Suprapubic skin (tissue), 4 donors: ENCODE data around the gene PRSS16. TPM values are rescaled to one million over a fixed set of nuclear protein-coding genes. Genes with fewer than 3 reads are reported as not detected.
"Not testable (repeated sequence)": the region's sequence is repeated elsewhere in the genome, so short reads cannot be mapped to it uniquely, and the experiment has no call there.

ENCODE experiments used
- DNase-seq, 2 donors: peaks; one replicate each; pipeline ENCODE4 v3.0.0-alpha.2; 2019; ENCODE audit warnings: low spot score in 2 of 2
- H3K27ac ChIP-seq: fragments of 200-600 bp; sonication (generic); one replicate; pipeline ENCODE4 v1.5.1; 2019
- H3K27me3 ChIP-seq: fragments of 200-600 bp; sonication (generic); one replicate; pipeline ENCODE4 v1.5.1; 2019
- H3K36me3 ChIP-seq: fragments of 200-600 bp; sonication (generic); one replicate; pipeline ENCODE4 v1.5.1; 2019
- H3K4me1 ChIP-seq: fragments of 200-600 bp; sonication (generic); one replicate; pipeline ENCODE4 v1.5.1; 2019
- H3K4me3 ChIP-seq: fragments of 200-600 bp; sonication (generic); one replicate; pipeline ENCODE4 v1.5.1; 2019; ENCODE audit warnings: mild to moderate bottlenecking
- H3K9me3 ChIP-seq: fragments of 200-600 bp; sonication (generic); one replicate; pipeline ENCODE4 v1.5.1; 2019
- EP300 ChIP-seq: sonication (generic); formaldehyde crosslinking; IDR thresholded peaks from one replicate; pipeline ENCODE4 v1.6.1; 2017; ENCODE audit warnings: antibody characterized with exemption
- POLR2A ChIP-seq, 2 donors: fragments of 450-650 bp; IDR thresholded peaks; one replicate each; pipeline ENCODE4 v1.6.1; 2017; ENCODE audit warnings: antibody characterized with exemption in 2 of 2, mild to moderate bottlenecking in 2 of 2, moderate library complexity in 2 of 2
- POLR2AphosphoS5 ChIP-seq, 3 donors: sonication (generic); formaldehyde crosslinking; IDR thresholded peaks; one replicate each; pipeline ENCODE4 v1.6.1; 2017; ENCODE audit warnings: antibody characterized with exemption in 3 of 3
- WGBS: methylation state at CpG from one replicate; pipeline ENCODE4 v1.1.5; 2018; 5-methylcytosine and 5-hydroxymethylcytosine counted together
- total RNA-seq, 4 donors: library from RNA; depleted of rRNA; stranded (reverse); fragments of >200 nt; gene quantifications; one replicate each; pipeline ENCODE4 v1.1.0, GENCODE V29; 2016
- TF ChIP-seq, protein P1 (sequence below), 2 donors: fragments of 200-600 bp in 1 of 2; fragments of 450-650 bp in 1 of 2; sonication (generic) in 1 of 2; IDR thresholded peaks; one replicate each; pipeline ENCODE4 v1.5.1; 2016 to 2019; ENCODE audit warnings: antibody characterized with exemption in 2 of 2, mild to moderate bottlenecking in 1 of 2, moderate library complexity in 1 of 2

PRSS16 gene
- total RNA-seq, 4 donors from 2014 or later = 7.7 to 17.1 (median 13.8) TPM

DNA sequence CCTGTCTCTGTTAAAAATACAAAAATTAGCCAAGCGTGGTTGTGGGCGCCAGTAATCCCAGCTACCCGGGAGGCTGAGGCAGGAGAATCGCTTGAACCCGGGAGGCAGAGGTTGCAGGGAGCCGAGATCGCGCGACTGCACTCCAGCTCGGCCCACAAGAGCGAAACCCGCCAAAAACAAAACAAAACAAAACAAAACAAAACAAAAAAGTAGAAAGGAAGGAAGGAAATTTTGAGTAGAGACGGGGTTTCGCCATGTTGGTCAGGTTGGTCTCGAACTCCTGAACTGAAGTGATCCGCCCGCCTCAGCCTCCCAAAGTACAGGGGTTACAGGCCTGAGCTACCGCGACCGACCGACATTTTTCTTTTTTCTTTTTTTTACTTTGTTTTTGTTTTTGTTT lies 30.6 kb upstream of the PRSS16 start:
- DNase-seq = no peak
- H3K9me3 ChIP-seq = no peaks in the 10 kb centered on the region
- TF ChIP-seq POLR2A (IDR thresholded peaks at IDR 0.05) = no peak
- no peak for TF ChIP-seq EP300
- TF ChIP-seq POLR2AphosphoS5 (IDR thresholded peaks at IDR 0.05) = no peak
- TF ChIP-seq, protein P1, sequence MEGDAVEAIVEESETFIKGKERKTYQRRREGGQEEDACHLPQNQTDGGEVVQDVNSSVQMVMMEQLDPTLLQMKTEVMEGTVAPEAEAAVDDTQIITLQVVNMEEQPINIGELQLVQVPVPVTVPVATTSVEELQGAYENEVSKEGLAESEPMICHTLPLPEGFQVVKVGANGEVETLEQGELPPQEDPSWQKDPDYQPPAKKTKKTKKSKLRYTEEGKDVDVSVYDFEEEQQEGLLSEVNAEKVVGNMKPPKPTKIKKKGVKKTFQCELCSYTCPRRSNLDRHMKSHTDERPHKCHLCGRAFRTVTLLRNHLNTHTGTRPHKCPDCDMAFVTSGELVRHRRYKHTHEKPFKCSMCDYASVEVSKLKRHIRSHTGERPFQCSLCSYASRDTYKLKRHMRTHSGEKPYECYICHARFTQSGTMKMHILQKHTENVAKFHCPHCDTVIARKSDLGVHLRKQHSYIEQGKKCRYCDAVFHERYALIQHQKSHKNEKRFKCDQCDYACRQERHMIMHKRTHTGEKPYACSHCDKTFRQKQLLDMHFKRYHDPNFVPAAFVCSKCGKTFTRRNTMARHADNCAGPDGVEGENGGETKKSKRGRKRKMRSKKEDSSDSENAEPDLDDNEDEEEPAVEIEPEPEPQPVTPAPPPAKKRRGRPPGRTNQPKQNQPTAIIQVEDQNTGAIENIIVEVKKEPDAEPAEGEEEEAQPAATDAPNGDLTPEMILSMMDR (IDR thresholded peaks at IDR 0.05) = no peak
- H3K27me3 ChIP-seq = peaks cover 41% of the 10 kb centered on the region
- H3K27ac ChIP-seq = no peak overlapping the region
- H3K36me3 ChIP-seq = no peaks in the 10 kb centered on the region
- 96% methylated on average over 21 of the region's 21 CpGs for WGBS
- no peak overlapping the region for H3K4me3 ChIP-seq
- no peaks in the 10 kb centered on the region for H3K4me1 ChIP-seq

GRCh38 chr6:27222971-27223370 lies 24.5 kb upstream of the PRSS16 start:
- not testable (repeated sequence) for H3K9me3 ChIP-seq, H3K4me3 ChIP-seq, DNase-seq, H3K4me1 ChIP-seq, H3K36me3 ChIP-seq, H3K27ac ChIP-seq
- H3K27me3 ChIP-seq = peaks cover 39% of the 10 kb centered on the region
- 94% methylated on average over 15 of the region's 15 CpGs for WGBS

DNA sequence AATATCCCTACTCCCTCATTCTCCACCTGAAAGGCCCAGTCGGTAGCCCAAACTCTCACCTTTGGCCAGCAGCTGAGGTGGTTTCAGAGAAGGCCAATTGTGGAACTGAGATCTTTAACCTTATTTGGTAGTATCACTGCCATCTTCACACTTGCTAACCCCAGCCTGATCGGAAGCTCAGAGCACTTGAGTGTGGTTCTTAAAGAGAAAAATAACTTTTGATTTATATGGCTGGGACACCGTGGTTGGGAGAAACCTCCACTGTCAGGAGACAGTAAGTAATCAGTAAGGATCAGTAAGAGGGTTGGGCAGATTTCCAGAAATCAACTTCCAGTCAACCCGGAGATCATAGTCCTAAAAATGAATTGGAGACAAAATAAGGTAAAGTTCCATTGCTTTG lies 22.8 kb upstream of the PRSS16 start:
- no peak overlapping the region for H3K4me3 ChIP-seq
- no peaks in the 10 kb centered on the region for H3K4me1 ChIP-seq
- no peak overlapping the region for H3K27ac ChIP-seq
- H3K27me3 ChIP-seq = peaks cover 53% of the 10 kb centered on the region
- 54% methylated on average over 4 of the region's 4 CpGs for WGBS
- no peaks in the 10 kb centered on the region for H3K36me3 ChIP-seq
- no peaks in the 10 kb centered on the region for H3K9me3 ChIP-seq
- TF ChIP-seq EP300 = no peak
- no peak for TF ChIP-seq POLR2A (IDR thresholded peaks at IDR 0.05)
- no peak for TF ChIP-seq POLR2AphosphoS5 (IDR thresholded peaks at IDR 0.05)
- TF ChIP-seq, protein P1 (IDR thresholded peaks at IDR 0.05) = no peak
- DNase-seq = no peak

GRCh38 chr6:27228963-27229477 lies 18.5 kb upstream of the PRSS16 start:
- no peak for DNase-seq
- Histone ChIP-seq H3K4me3 (no peak overlapping the region), H3K36me3 (no peaks in the 10 kb centered on the region), H3K27ac (no peak overlapping the region), H3K4me1 (no peaks in the 10 kb centered on the region), H3K9me3 (no peaks in the 10 kb centered on the region), H3K27me3 (peaks cover 79% of the 10 kb centered on the region)
- TF ChIP-seq, protein P1 (IDR thresholded peaks at IDR 0.05) = no peak
- TF ChIP-seq POLR2AphosphoS5 (IDR thresholded peaks at IDR 0.05) = no peak
- no peak for TF ChIP-seq POLR2A (IDR thresholded peaks at IDR 0.05)
- no peak for TF ChIP-seq EP300
- WGBS = 40% methylated on average over 5 of the region's 5 CpGs

- WGBS = 22% methylated on average over 7 of the region's 7 CpGs
- H3K27me3 ChIP-seq = peaks cover 85% of the 10 kb centered on the region
- H3K4me3 ChIP-seq = no peak overlapping the region
- TF ChIP-seq POLR2A (IDR thresholded peaks at IDR 0.05) (no peak), EP300 (no peak), POLR2AphosphoS5 (IDR thresholded peaks at IDR 0.05) (no peak)
- TF ChIP-seq, protein P1 (IDR thresholded peaks at IDR 0.05) = no peak
- DNase-seq = no peak
- no peaks in the 10 kb centered on the region for H3K36me3 ChIP-seq
- no peaks in the 10 kb centered on the region for H3K9me3 ChIP-seq
- no peaks in the 10 kb centered on the region for H3K4me1 ChIP-seq
- no peak overlapping the region for H3K27ac ChIP-seq
Measured at GRCh38 chr6:27230758-27231111, 16.8 kb upstream of the PRSS16 start.

GRCh38 chr6:27234576-27234975 lies 12.9 kb upstream of the PRSS16 start:
- Histone ChIP-seq H3K4me1 (no peaks in the 10 kb centered on the region), H3K36me3 (no peaks in the 10 kb centered on the region), H3K27me3 (peaks cover 93% of the 10 kb centered on the region), H3K27ac (no peak overlapping the region), H3K9me3 (no peaks in the 10 kb centered on the region), H3K4me3 (no peak overlapping the region)
- DNase-seq = no peak
- TF ChIP-seq EP300 (no peak), POLR2A (IDR thresholded peaks at IDR 0.05) (no peak), POLR2AphosphoS5 (IDR thresholded peaks at IDR 0.05) (no peak)
- TF ChIP-seq, protein P1 (IDR thresholded peaks at IDR 0.05) = no peak
- 78% methylated on average over 3 of the region's 3 CpGs for WGBS
